Pancreas (tissue), 10 donors: Measurements from ENCODE around the gene PRPSAP1. TPM values are rescaled to one million over a fixed set of nuclear protein-coding genes. Genes with fewer than 3 reads are reported as not detected.
A peak's percentile ranks its signal among the peaks of the same experiment; 100 is the strongest.
"Not testable (repeated sequence)": the region's sequence is repeated elsewhere in the genome, so short reads cannot be mapped to it uniquely, and the experiment has no call there.

ENCODE experiments used
- ATAC-seq, 4 donors: fragments of 200-7000 bp; cut with Tn5 transposase; one replicate each; pipeline versions ENCODE4 v1.8.0 to v1.9.1; 2020; ENCODE audit warnings: mild to moderate bottlenecking in 4 of 4, moderate library complexity in 4 of 4
- DNase-seq, 6 donors: peaks; one replicate each; pipeline ENCODE4 v3.0.0-alpha.2; 2020
- FAIRE-seq: peaks from 2 replicates; lab custom pipeline; 2012; peaks lifted over from hg19 to GRCh38; lab: Jason Lieb, UNC
- H3K27ac ChIP-seq, 4 donors: fragments of 200-600 bp; sonication (generic); 1 replicate in 3 of 4; 2 replicates in 1 of 4; pipeline versions ENCODE4 v1.5.0 to v1.8.0; 2020
- H3K27me3 ChIP-seq, 4 donors: fragments of 200-600 bp; one replicate each; pipeline ENCODE4 v1.8.0; 2021
- H3K36me3 ChIP-seq, 3 donors: fragments of 200-600 bp; sonication (generic) in 1 of 3; one replicate each; pipeline versions ENCODE4 v1.5.0 to v1.8.0; 2020 to 2021
- H3K4me1 ChIP-seq, 3 donors: fragments of 200-600 bp; one replicate each; pipeline ENCODE4 v1.8.0; 2021
- H3K4me3 ChIP-seq, 4 donors: fragments of 200-600 bp; sonication (generic) in 2 of 4; one replicate each; pipeline versions ENCODE4 v1.5.0 to v1.8.0; 2020 to 2021
- H3K9me3 ChIP-seq, 4 donors: fragments of 200-600 bp; one replicate each; pipeline ENCODE4 v1.8.0; 2021
- CTCF ChIP-seq, 4 donors: fragments of 200-600 bp; sonication (generic) in 3 of 4; IDR thresholded peaks; one replicate each; pipeline versions ENCODE4 v1.5.0 to v1.8.0; 2021; ENCODE audit warnings: antibody characterized with exemption in 4 of 4
- WGBS, 2 donors: extraction: QIAGEN DNeasy Blood & Tissue Kit; methylation state at CpG; one replicate each; pipeline ENCODE4 v1.1.7; 2013; 5-methylcytosine and 5-hydroxymethylcytosine counted together
- intact Hi-C, 3 donors: fragments of 100-400 bp; cut with DNase I; formaldehyde crosslinking; loops; one replicate each; pipeline versions ENCODE4 v1.11.1 to v1.14.2; 2022
- polyA plus RNA-seq, 2 donors: library from polyadenylated mRNA; stranded (reverse); fragments of 200-250 nt; gene quantifications; one replicate each; pipeline ENCODE4 v1.2.3, GENCODE V29; 2013
- total RNA-seq, 6 donors: library from RNA; stranded (reverse); fragmentation: NEBNext Ultra II Directional in 4 of 6; extraction: Animal tissue kit (Norgen Biotek cat#: 25700) in 4 of 6; gene quantifications; one replicate each; pipeline versions ENCODE4 v1.2.1 to v1.2.4, GENCODE V29; 2021 to 2023
- donor health status: healthy with polysubstance abuse.
- donor health status: DM: no; HTN: no; CAD: no; lungs with moderate emphysema.
- donor health status: DM: no; HTN: no; CAD: no.
- donor health status: control.
- donor health status: control.
- donor health status: Bipolar disorder and iron deficiency.
- donor health status: DM: yes; HTN: yes; CAD: no.
- donor health status: DM: no; HTN: no; CAD: no.
- donor health status: DM: no; HTN: no; CAD: no.
- donor health status: DM: yes; HTN: yes; CAD: no.

PRPSAP1 gene
- total and polyA plus RNA-seq, 8 donors = 18.5 to 43.3 (median 25.7) TPM

GRCh38 chr17:76270127-76270592, 83.6 kb downstream of the PRPSAP1 start:
- peak overlapping the region in 1 of 4 donors; percentile 92 for H3K27ac ChIP-seq
- H3K27me3 ChIP-seq = no peaks in the 10 kb centered on the region
- ATAC-seq (no peak), DNase-seq (peak in 4 of 6 donors; percentile 29 to 75 (median 54)), FAIRE-seq (no peak)
- no peaks in the 10 kb centered on the region for H3K9me3 ChIP-seq
- peaks cover 0 to 8% (median 0%) of the 10 kb centered on the region in 3 donors for H3K36me3 ChIP-seq
- 79 to 85% methylated on average over 26 of the region's 26 CpGs for WGBS, 2 donors
- no peak for TF ChIP-seq CTCF (IDR thresholded peaks at IDR 0.05)
- intact Hi-C loops = no loop called here
- peaks cover 29 to 56% (median 29%) of the 10 kb centered on the region in 3 donors for H3K4me1 ChIP-seq
- no peak overlapping the region for H3K4me3 ChIP-seq

GRCh38 chr17:76268991-76269981, 84.4 kb downstream of the PRPSAP1 start:
- Histone ChIP-seq H3K4me1 (peaks cover 29 to 60% (median 33%) of the 10 kb centered on the region in 3 donors), H3K27me3 (no peaks in the 10 kb centered on the region), H3K36me3 (peaks cover 0 to 8% (median 0%) of the 10 kb centered on the region in 3 donors), H3K4me3 (no peak overlapping the region), H3K9me3 (no peaks in the 10 kb centered on the region), H3K27ac (peak overlapping the region in 2 of 4 donors; percentile 50 to 92)
- DNase-seq (peak in 1 of 6 donors; percentile 22), ATAC-seq (no peak), FAIRE-seq (no peak)
- intact Hi-C loops = no loop called here
- no peak for TF ChIP-seq CTCF (IDR thresholded peaks at IDR 0.05)
- WGBS, 2 donors = 73 to 74% methylated on average over 12 of the region's 12 CpGs

- Histone ChIP-seq H3K4me1 (peaks cover 39 to 71% (median 44%) of the 10 kb centered on the region in 3 donors), H3K9me3 (no peaks in the 10 kb centered on the region), H3K36me3 (peaks cover 0 to 8% (median 0%) of the 10 kb centered on the region in 3 donors), H3K4me3 (peak overlapping the region in 1 of 4 donors; percentile 15), H3K27ac (peak overlapping the region in 3 of 4 donors; percentile 16 to 92 (median 50)), H3K27me3 (no peaks in the 10 kb centered on the region)
- DNase-seq (peak in 5 of 6 donors; percentile 52 to 74 (median 66)), FAIRE-seq (no peak), ATAC-seq (peak in 1 of 4 donors; percentile 2)
- no peak for TF ChIP-seq CTCF (IDR thresholded peaks at IDR 0.05)
- 38 to 45% methylated on average over 9 of the region's 9 CpGs for WGBS, 2 donors
- intact Hi-C loops = no loop called here
Observed at GRCh38 chr17:76268015-76268749, 85.5 kb downstream of the PRPSAP1 start.

- H3K27me3 ChIP-seq, FAIRE-seq, H3K9me3 ChIP-seq, H3K36me3 ChIP-seq, ATAC-seq, DNase-seq, intact Hi-C loops: not testable (repeated sequence)
- peak overlapping the region in 1 of 4 donors; percentile 84 for H3K4me3 ChIP-seq
- 85 to 86% methylated on average over 13 of the region's 13 CpGs for WGBS, 2 donors
- peak overlapping the region in 2 of 4 donors; percentile 50 to 92 for H3K27ac ChIP-seq
- peaks cover 44 to 74% (median 44%) of the 10 kb centered on the region in 3 donors for H3K4me1 ChIP-seq
Observed at GRCh38 chr17:76267581-76268001, 86.1 kb downstream of the PRPSAP1 start.
